SJSA1 (cell line): Measurements from ENCODE around the gene P2RY2. TPM values are rescaled to one million over a fixed set of nuclear protein-coding genes. Genes with fewer than 3 reads are reported as not detected.
A peak's percentile ranks its signal among the peaks of the same experiment; 100 is the strongest.

Experiments used
- DNase-seq, 2 experiments: peaks; one replicate each; pipeline ENCODE4 v3.0.0-alpha.2; 2015 to 2020; ENCODE audit warnings: low spot score in 2 of 2, low read depth in 1 of 2
- H3K27ac ChIP-seq: fragments of 250-450 bp; sonication (Bioruptor Pico); 2 replicates; pipeline ENCODE4 v1.5.1; 2020; ENCODE audit warnings: mild to moderate bottlenecking, moderate library complexity
- H3K27me3 ChIP-seq: fragments of 250-450 bp; sonication (Bioruptor Pico); replicated peaks from 2 replicates; pipeline ENCODE4 v1.5.1; 2020; ENCODE audit warnings: mild to moderate bottlenecking, moderate library complexity
- H3K36me3 ChIP-seq: fragments of 250-450 bp; sonication (Bioruptor Pico); 2 replicates; pipeline ENCODE4 v1.5.1; 2020; ENCODE audit warnings: mild to moderate bottlenecking
- H3K4me1 ChIP-seq: fragments of 250-450 bp; sonication (Bioruptor Pico); replicated peaks from 2 replicates; pipeline ENCODE4 v1.6.1; 2021; ENCODE audit warnings: mild to moderate bottlenecking
- H3K4me3 ChIP-seq: fragments of 250-450 bp; sonication (Bioruptor Pico); 2 replicates; pipeline ENCODE4 v1.5.1; 2020; ENCODE audit warnings: mild to moderate bottlenecking
- H3K9me3 ChIP-seq: fragments of 250-450 bp; sonication (Bioruptor Pico); replicated peaks from 2 replicates; pipeline ENCODE4 v1.5.1; 2020; ENCODE audit warnings: mild to moderate bottlenecking
- total RNA-seq: library from RNA; depleted of rRNA; stranded (reverse); fragments of >200 nt; shearing (Covaris generic); gene quantifications from 2 replicates; pipeline ENCODE4 v1.2.3, GENCODE V29; 2014

Gene P2RY2
- total RNA-seq, 1 experiment from 2014 or later: not detected

- no peak overlapping the region for H3K4me3 ChIP-seq
- H3K36me3 ChIP-seq: no peaks in the 10 kb centered on the region
- peaks cover 7% of the 10 kb centered on the region for H3K4me1 ChIP-seq
- no peaks in the 10 kb centered on the region for H3K9me3 ChIP-seq
- no peak overlapping the region for H3K27ac ChIP-seq
- no peaks in the 10 kb centered on the region for H3K27me3 ChIP-seq
- DNase-seq: no peak
Observed at GRCh38 chr11:73178681-73179080, 39.4 kb upstream of the P2RY2 start.

GRCh38 chr11:73182824-73183321, 35.2 kb upstream of the P2RY2 start:
- Histone ChIP-seq H3K27me3 (no peaks in the 10 kb centered on the region), H3K27ac (no peak overlapping the region), H3K4me1 (peaks cover 22% of the 10 kb centered on the region), H3K4me3 (no peak overlapping the region), H3K9me3 (no peaks in the 10 kb centered on the region), H3K36me3 (no peaks in the 10 kb centered on the region)
- DNase-seq: no peak

GRCh38 chr11:73184953-73185671, 33.0 kb upstream of the P2RY2 start:
- DNase-seq: peak; percentile 62 to 65
- H3K27ac ChIP-seq: peak overlapping the region; percentile 24; the same call in 1 of the 2 replicates

GRCh38 chr11:73185680-73186293, 32.3 kb upstream of the P2RY2 start:
- H3K27me3 ChIP-seq: no peaks in the 10 kb centered on the region
- peaks cover 19% of the 10 kb centered on the region for H3K4me1 ChIP-seq
- H3K27ac ChIP-seq: peak overlapping the region; percentile 24; the same call in 1 of the 2 replicates
- no peaks in the 10 kb centered on the region for H3K36me3 ChIP-seq
- H3K4me3 ChIP-seq: no peak overlapping the region
- peak; percentile 47 to 75 for DNase-seq
- H3K9me3 ChIP-seq: no peaks in the 10 kb centered on the region

More at GRCh38 chr11:73184953-73185671, 33.0 kb upstream of the P2RY2 start:
- Histone ChIP-seq H3K9me3 (no peaks in the 10 kb centered on the region), H3K4me3 (no peak overlapping the region), H3K4me1 (peaks cover 19% of the 10 kb centered on the region), H3K27me3 (no peaks in the 10 kb centered on the region), H3K36me3 (no peaks in the 10 kb centered on the region)

GRCh38 chr11:73186294-73186850, 31.7 kb upstream of the P2RY2 start:
- H3K27me3 ChIP-seq: no peaks in the 10 kb centered on the region
- H3K27ac ChIP-seq: no peak overlapping the region
- no peaks in the 10 kb centered on the region for H3K36me3 ChIP-seq
- no peaks in the 10 kb centered on the region for H3K9me3 ChIP-seq
- H3K4me1 ChIP-seq: peaks cover 19% of the 10 kb centered on the region
- H3K4me3 ChIP-seq: no peak overlapping the region
- no peak for DNase-seq

GRCh38 chr11:73186886-73187285, 31.2 kb upstream of the P2RY2 start:
- Histone ChIP-seq H3K4me3 (no peak overlapping the region), H3K4me1 (peaks cover 19% of the 10 kb centered on the region), H3K27me3 (no peaks in the 10 kb centered on the region), H3K27ac (no peak overlapping the region), H3K36me3 (no peaks in the 10 kb centered on the region), H3K9me3 (no peaks in the 10 kb centered on the region)
- no peak for DNase-seq

GRCh38 chr11:73187854-73188253, 30.2 kb upstream of the P2RY2 start:
- no peaks in the 10 kb centered on the region for H3K36me3 ChIP-seq
- no peaks in the 10 kb centered on the region for H3K27me3 ChIP-seq
- H3K9me3 ChIP-seq: no peaks in the 10 kb centered on the region
- no peak for DNase-seq
- H3K4me1 ChIP-seq: peaks cover 19% of the 10 kb centered on the region
- H3K4me3 ChIP-seq: no peak overlapping the region
- no peak overlapping the region for H3K27ac ChIP-seq

- no peaks in the 10 kb centered on the region for H3K36me3 ChIP-seq
- no peak overlapping the region for H3K27ac ChIP-seq
- no peak for DNase-seq
- no peak overlapping the region for H3K4me3 ChIP-seq
- H3K27me3 ChIP-seq: no peaks in the 10 kb centered on the region
- peaks cover 19% of the 10 kb centered on the region for H3K4me1 ChIP-seq
- H3K9me3 ChIP-seq: no peaks in the 10 kb centered on the region
Observed at GRCh38 chr11:73188301-73188700, 29.8 kb upstream of the P2RY2 start.

- Histone ChIP-seq H3K4me1 (peaks cover 19% of the 10 kb centered on the region), H3K27ac (no peak overlapping the region), H3K4me3 (no peak overlapping the region), H3K9me3 (no peaks in the 10 kb centered on the region), H3K36me3 (no peaks in the 10 kb centered on the region), H3K27me3 (no peaks in the 10 kb centered on the region)
- DNase-seq: no peak
Observed at GRCh38 chr11:73189315-73189714, 28.8 kb upstream of the P2RY2 start.

- no peaks in the 10 kb centered on the region for H3K27me3 ChIP-seq
- H3K4me3 ChIP-seq: no peak overlapping the region
- DNase-seq: no peak
- no peaks in the 10 kb centered on the region for H3K9me3 ChIP-seq
- H3K36me3 ChIP-seq: no peaks in the 10 kb centered on the region
- H3K27ac ChIP-seq: no peak overlapping the region
- H3K4me1 ChIP-seq: peaks cover 17% of the 10 kb centered on the region
Observed at GRCh38 chr11:73189723-73190556, 28.1 kb upstream of the P2RY2 start.

- Histone ChIP-seq H3K27me3 (no peaks in the 10 kb centered on the region), H3K36me3 (no peaks in the 10 kb centered on the region), H3K27ac (no peak overlapping the region), H3K4me3 (no peak overlapping the region), H3K9me3 (no peaks in the 10 kb centered on the region), H3K4me1 (peaks cover 17% of the 10 kb centered on the region)
- no peak for DNase-seq
Observed at GRCh38 chr11:73190557-73190885, 27.6 kb upstream of the P2RY2 start.

- peaks cover 12% of the 10 kb centered on the region for H3K4me1 ChIP-seq
- H3K9me3 ChIP-seq: no peaks in the 10 kb centered on the region
- no peak overlapping the region for H3K27ac ChIP-seq
- H3K36me3 ChIP-seq: no peaks in the 10 kb centered on the region
- H3K27me3 ChIP-seq: no peaks in the 10 kb centered on the region
- no peak for DNase-seq
- no peak overlapping the region for H3K4me3 ChIP-seq
Observed at GRCh38 chr11:73191151-73191550, 26.9 kb upstream of the P2RY2 start.

GRCh38 chr11:73192272-73192671, 25.8 kb upstream of the P2RY2 start:
- Histone ChIP-seq H3K4me3 (no peak overlapping the region), H3K27ac (no peak overlapping the region), H3K9me3 (no peaks in the 10 kb centered on the region), H3K4me1 (peaks cover 8% of the 10 kb centered on the region; the same call in 1 of the 2 replicates), H3K36me3 (no peaks in the 10 kb centered on the region), H3K27me3 (no peaks in the 10 kb centered on the region)
- no peak for DNase-seq
